ENCODE data around the gene NLRC5. TPM values are rescaled to one million over a fixed set of nuclear protein-coding genes. Genes with fewer than 3 reads are reported as not detected.

NLRC5 gene
- total RNA-seq, 4 donors from 2014 or later: 11.1 to 39.7 (median 16.3) TPM

GRCh38 chr16:57029161-57030160, 40.1 kb downstream of the NLRC5 start:
- no peaks in the 10 kb centered on the region for H3K4me1 ChIP-seq
- WGBS, 2 donors (ENCODE audit: low coverage in 1 of 2): 80 to 89% methylated on average over 1 to 3 of the region's 16 CpGs
- H3K4me3 ChIP-seq: no peak overlapping the region
- H3K36me3 ChIP-seq: peaks cover 0 to 54% of the 10 kb centered on the region in 2 donors
- H3K27me3 ChIP-seq: no peaks in the 10 kb centered on the region
- TF ChIP-seq CTCF (IDR thresholded peaks at IDR 0.05) (no peak), EP300 (IDR thresholded peaks at IDR 0.05) (no peak), POLR2A (IDR thresholded peaks at IDR 0.05) (no peak), POLR2AphosphoS5 (IDR thresholded peaks at IDR 0.05) (no peak)
- ATAC-seq: no peak
- H3K27ac ChIP-seq: no peak overlapping the region
- no peaks in the 10 kb centered on the region for H3K9me3 ChIP-seq

DNA sequence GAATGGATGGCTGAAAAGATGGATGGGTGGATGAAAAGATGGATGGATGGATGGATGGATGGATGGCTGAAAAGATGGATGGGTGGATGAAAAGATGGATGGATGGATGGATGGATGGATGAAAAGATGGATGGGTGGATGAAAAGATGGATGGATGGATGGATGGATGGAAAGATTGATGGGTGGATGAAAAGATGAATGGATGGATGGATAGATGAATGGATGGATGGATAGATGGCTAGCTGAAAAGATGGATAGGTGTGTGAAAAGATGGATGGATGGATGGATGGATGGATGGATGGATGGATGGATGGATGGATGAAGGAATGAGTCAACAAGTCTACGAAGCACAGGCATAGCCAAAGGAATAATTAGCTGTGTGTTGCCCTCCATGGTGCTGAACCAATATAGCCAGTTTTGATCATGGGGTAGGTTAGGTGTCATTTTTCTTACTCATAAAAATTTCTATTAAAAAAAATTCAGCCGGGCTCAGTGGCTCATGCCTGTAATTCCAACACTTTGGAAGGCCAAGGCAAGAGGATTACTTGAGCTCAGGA, 41.1 kb downstream of the NLRC5 start:
- TF ChIP-seq POLR2A (IDR thresholded peaks at IDR 0.05) (no peak), POLR2AphosphoS5 (IDR thresholded peaks at IDR 0.05) (no peak), CTCF (IDR thresholded peaks at IDR 0.05) (no peak), EP300 (IDR thresholded peaks at IDR 0.05) (no peak)
- Histone ChIP-seq H3K27me3 (no peaks in the 10 kb centered on the region), H3K27ac (no peak overlapping the region), H3K4me3 (no peak overlapping the region), H3K4me1 (no peaks in the 10 kb centered on the region), H3K9me3 (no peaks in the 10 kb centered on the region), H3K36me3 (peaks cover 0 to 56% of the 10 kb centered on the region in 2 donors)
- 70 to 100% methylated on average over 2 of the region's 2 CpGs for WGBS, 2 donors (ENCODE audit: low coverage in 1 of 2)
- no peak for ATAC-seq

DNA sequence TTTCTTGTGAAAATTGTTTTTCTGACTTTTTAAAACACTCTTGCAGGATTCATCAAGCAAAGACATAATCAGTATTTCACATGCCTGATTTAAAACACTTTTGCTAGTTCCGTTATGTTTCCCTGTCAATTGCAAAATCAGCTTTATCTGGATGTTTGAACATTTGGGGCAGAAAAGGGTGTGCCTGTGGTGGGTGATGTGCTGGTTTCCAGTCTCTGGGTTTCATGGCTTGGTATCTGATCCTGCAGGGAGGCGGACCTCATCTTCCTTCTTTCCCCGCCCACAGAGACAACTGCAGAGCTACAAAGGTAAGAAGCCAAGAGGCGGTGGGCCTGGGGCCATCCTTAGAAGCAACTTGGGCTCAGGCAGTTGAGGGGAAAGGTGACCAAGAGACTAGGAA, 41.8 kb downstream of the NLRC5 start:
- TF ChIP-seq EP300 (IDR thresholded peaks at IDR 0.05) (no peak), POLR2A (IDR thresholded peaks at IDR 0.05) (no peak), CTCF (IDR thresholded peaks at IDR 0.05) (no peak), POLR2AphosphoS5 (IDR thresholded peaks at IDR 0.05) (no peak)
- WGBS, 2 donors (ENCODE audit: low coverage in 1 of 2): 85 to 86% methylated on average over 1 to 2 of the region's 4 CpGs
- Histone ChIP-seq H3K9me3 (no peaks in the 10 kb centered on the region), H3K4me3 (no peak overlapping the region), H3K36me3 (peaks cover 0 to 56% of the 10 kb centered on the region in 2 donors), H3K27ac (no peak overlapping the region), H3K4me1 (no peaks in the 10 kb centered on the region), H3K27me3 (no peaks in the 10 kb centered on the region)
- ATAC-seq: no peak

GRCh38 chr16:57032346-57032745, 43.0 kb downstream of the NLRC5 start:
- H3K4me3 ChIP-seq: no peak overlapping the region
- no peaks in the 10 kb centered on the region for H3K4me1 ChIP-seq
- H3K27me3 ChIP-seq: no peaks in the 10 kb centered on the region
- no peak for ATAC-seq
- H3K27ac ChIP-seq: no peak overlapping the region
- no peak for TF ChIP-seq POLR2AphosphoS5 (IDR thresholded peaks at IDR 0.05)
- no peak for TF ChIP-seq POLR2A (IDR thresholded peaks at IDR 0.05)
- no peak for TF ChIP-seq CTCF (IDR thresholded peaks at IDR 0.05)
- no peak for TF ChIP-seq EP300 (IDR thresholded peaks at IDR 0.05)
- peaks cover 0 to 57% of the 10 kb centered on the region in 2 donors for H3K36me3 ChIP-seq
- H3K9me3 ChIP-seq: no peaks in the 10 kb centered on the region
